Loucy (cell line): ENCODE measurements around the gene DENND5A.

Source experiments
- H2AFZ ChIP-seq: fragments of 200-600 bp; sonication (generic); 2 replicates; pipeline ENCODE4 v1.6.0; 2016; ENCODE audit warnings: antibody characterized with exemption, mild to moderate bottlenecking, low read length, moderate library complexity
- H3F3A ChIP-seq: fragments of 200-600 bp; 2 replicates; pipeline ENCODE4 v1.6.0; 2016; ENCODE audit warnings: antibody characterized with exemption, low read depth, mild to moderate bottlenecking
- H3K27me3 ChIP-seq: fragments of 200-600 bp; sonication (generic); 2 replicates; pipeline ENCODE4 v1.6.1; 2014; ENCODE audit warnings: low read length, mild to moderate bottlenecking; ENCODE audit not compliant: insufficient read depth, poor library complexity, severe bottlenecking
- H3K36me3 ChIP-seq: fragments of 200-600 bp; sonication (generic); 2 replicates; pipeline ENCODE4 v1.6.1; 2016; ENCODE audit warnings: low read length; ENCODE audit not compliant: insufficient read depth
- H3K4me1 ChIP-seq: fragments of 200-600 bp; sonication (generic); 2 replicates; pipeline ENCODE4 v1.5.1; 2014; ENCODE audit warnings: low read length, mild to moderate bottlenecking; ENCODE audit not compliant: insufficient read depth, poor library complexity, severe bottlenecking
- H3K4me2 ChIP-seq: fragments of 200-600 bp; sonication (generic); 2 replicates; pipeline ENCODE4 v1.6.0; 2014; ENCODE audit warnings: antibody characterized with exemption, low read length, low read depth, mild to moderate bottlenecking; ENCODE audit not compliant: poor library complexity, severe bottlenecking
- H3K4me3 ChIP-seq: fragments of 200-600 bp; sonication (generic); 2 replicates; pipeline ENCODE4 v1.5.1; 2014; ENCODE audit warnings: low read length, mild to moderate bottlenecking, mixed read lengths; ENCODE audit not compliant: poor library complexity, severe bottlenecking
- H3K79me2 ChIP-seq: fragments of 200-600 bp; sonication (generic); 2 replicates; pipeline ENCODE4 v1.6.1; 2014; ENCODE audit warnings: low read length; ENCODE audit not compliant: insufficient read depth
- H3K9ac ChIP-seq: fragments of 200-600 bp; sonication (generic); 2 replicates; pipeline ENCODE4 v1.6.0; 2014; ENCODE audit warnings: mild to moderate bottlenecking, low read depth, low read length, moderate library complexity; ENCODE audit not compliant: poor library complexity, severe bottlenecking
- H3K9me2 ChIP-seq: fragments of 200-600 bp; sonication (generic); replicated peaks from 2 replicates; pipeline ENCODE4 v1.6.1; 2016; ENCODE audit warnings: low read depth, low read length, mixed read lengths
- H3K9me3 ChIP-seq: fragments of 200-600 bp; sonication (generic); 2 replicates; pipeline ENCODE4 v1.6.1; 2014; ENCODE audit warnings: mild to moderate bottlenecking, antibody characterized with exemption, low read length, low read depth; ENCODE audit not compliant: insufficient read depth
- H4K20me1 ChIP-seq: fragments of 200-600 bp; sonication (generic); 2 replicates; pipeline ENCODE4 v1.6.0; 2014; ENCODE audit warnings: antibody characterized with exemption, low read length, mild to moderate bottlenecking; ENCODE audit not compliant: insufficient read depth, poor library complexity, severe bottlenecking
- EZH2phosphoT487 ChIP-seq: fragments of 200-600 bp; IDR thresholded peaks from 2 replicates; pipeline ENCODE4 v1.6.1; 2018; ENCODE audit warnings: antibody characterized with exemption, mild to moderate bottlenecking, moderate library complexity, borderline replicate concordance
- TF ChIP-seq, protein P1 (sequence below): fragments of 200-600 bp; sonication (generic); conservative IDR thresholded peaks from 2 replicates; pipeline ENCODE4 v1.5.1; 2014; ENCODE audit warnings: mild to moderate bottlenecking, antibody characterized with exemption, low read length

DENND5A gene

DNA sequence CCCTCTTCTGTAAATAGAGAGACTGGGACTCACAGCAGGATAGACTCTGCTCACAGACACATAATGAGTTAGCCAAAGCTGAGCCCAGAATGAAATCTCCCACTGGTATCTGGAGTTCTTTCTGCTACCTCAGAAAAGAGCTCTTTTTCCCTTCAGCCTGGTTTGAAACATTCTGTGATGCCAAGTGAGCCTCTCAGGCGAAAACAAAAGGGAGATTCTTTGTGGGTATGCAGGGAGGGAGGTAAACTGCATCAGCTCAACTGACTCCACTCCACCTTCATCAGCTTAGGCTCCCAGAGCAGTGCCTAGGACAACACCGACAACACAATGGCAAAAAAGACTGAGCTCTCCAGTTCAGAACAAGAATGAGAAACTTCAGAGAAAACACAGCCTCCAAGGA is 118.7 kb downstream of the DENND5A start:
- Histone ChIP-seq H2AFZ (no peak overlapping the region), H4K20me1 (no peaks in the 10 kb centered on the region), H3K4me1 (no peaks in the 10 kb centered on the region), H3K36me3 (peaks cover 77% of the 10 kb centered on the region; the same call in 1 of the 2 replicates), H3K27me3 (no peaks in the 10 kb centered on the region), H3K9ac (no peak overlapping the region), H3K4me3 (no peak overlapping the region), H3K4me2 (no peak overlapping the region), H3K9me3 (no peaks in the 10 kb centered on the region), H3F3A (no peaks in the 10 kb centered on the region), H3K9me2 (no peaks in the 10 kb centered on the region), H3K79me2 (no peaks in the 10 kb centered on the region)
- TF ChIP-seq EZH2phosphoT487, result no peak
- TF ChIP-seq, protein P1, sequence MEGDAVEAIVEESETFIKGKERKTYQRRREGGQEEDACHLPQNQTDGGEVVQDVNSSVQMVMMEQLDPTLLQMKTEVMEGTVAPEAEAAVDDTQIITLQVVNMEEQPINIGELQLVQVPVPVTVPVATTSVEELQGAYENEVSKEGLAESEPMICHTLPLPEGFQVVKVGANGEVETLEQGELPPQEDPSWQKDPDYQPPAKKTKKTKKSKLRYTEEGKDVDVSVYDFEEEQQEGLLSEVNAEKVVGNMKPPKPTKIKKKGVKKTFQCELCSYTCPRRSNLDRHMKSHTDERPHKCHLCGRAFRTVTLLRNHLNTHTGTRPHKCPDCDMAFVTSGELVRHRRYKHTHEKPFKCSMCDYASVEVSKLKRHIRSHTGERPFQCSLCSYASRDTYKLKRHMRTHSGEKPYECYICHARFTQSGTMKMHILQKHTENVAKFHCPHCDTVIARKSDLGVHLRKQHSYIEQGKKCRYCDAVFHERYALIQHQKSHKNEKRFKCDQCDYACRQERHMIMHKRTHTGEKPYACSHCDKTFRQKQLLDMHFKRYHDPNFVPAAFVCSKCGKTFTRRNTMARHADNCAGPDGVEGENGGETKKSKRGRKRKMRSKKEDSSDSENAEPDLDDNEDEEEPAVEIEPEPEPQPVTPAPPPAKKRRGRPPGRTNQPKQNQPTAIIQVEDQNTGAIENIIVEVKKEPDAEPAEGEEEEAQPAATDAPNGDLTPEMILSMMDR, result no peak

DNA sequence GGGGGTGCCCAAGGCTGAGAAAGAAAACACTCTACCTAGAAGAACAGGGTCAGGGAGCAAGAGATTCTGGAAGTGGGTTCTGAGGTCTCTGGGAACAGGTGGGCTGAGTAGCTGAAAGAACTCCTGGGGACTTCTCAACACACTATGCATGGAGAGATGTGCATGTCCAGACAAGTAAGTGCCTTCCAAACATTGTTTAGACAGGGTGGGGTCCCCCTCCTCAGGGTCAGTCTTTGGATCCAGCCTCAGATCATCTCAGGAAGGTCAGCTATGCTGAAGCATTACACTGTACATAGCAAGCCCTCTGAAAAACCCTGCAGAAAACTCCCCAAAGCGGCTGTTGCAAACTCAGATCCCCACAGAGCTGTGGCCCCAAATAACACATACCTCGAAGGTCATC is 119.9 kb downstream of the DENND5A start:
- TF ChIP-seq, protein P1, result no peak
- no peak for TF ChIP-seq EZH2phosphoT487
- no peaks in the 10 kb centered on the region for H3K9me2 ChIP-seq
- H3K9me3 ChIP-seq, result no peaks in the 10 kb centered on the region
- H3K79me2 ChIP-seq, result no peaks in the 10 kb centered on the region
- H3F3A ChIP-seq, result no peaks in the 10 kb centered on the region
- H3K36me3 ChIP-seq, result peaks cover 72% of the 10 kb centered on the region; the same call in 1 of the 2 replicates
- no peaks in the 10 kb centered on the region for H3K4me1 ChIP-seq
- H3K4me2 ChIP-seq, result no peak overlapping the region
- no peak overlapping the region for H3K4me3 ChIP-seq
- no peaks in the 10 kb centered on the region for H4K20me1 ChIP-seq
- H2AFZ ChIP-seq, result no peak overlapping the region
- H3K9ac ChIP-seq, result no peak overlapping the region
- no peaks in the 10 kb centered on the region for H3K27me3 ChIP-seq

DNA sequence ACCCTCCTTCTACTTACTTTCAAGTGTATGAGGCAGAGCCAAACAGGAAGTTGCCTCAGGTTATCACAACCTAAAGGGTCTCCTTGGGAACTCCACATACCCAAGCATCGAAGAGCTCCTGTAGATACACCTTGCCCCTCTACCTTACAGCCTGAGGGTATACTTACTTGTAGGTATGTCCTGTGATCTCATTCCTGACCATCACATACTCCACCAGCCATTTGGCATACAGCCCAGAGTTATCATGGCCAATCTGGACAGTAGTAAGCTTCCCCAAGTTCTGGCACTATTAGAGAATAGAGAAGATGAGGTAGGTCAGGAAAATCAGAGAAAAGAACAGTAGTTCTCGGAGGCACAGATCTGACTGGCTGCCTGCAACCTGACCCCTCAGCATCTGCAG is 120.3 kb downstream of the DENND5A start:
- Histone ChIP-seq H3K4me3 (no peak overlapping the region), H3K9me2 (no peaks in the 10 kb centered on the region), H3F3A (no peaks in the 10 kb centered on the region), H3K4me2 (no peak overlapping the region), H3K9ac (no peak overlapping the region), H4K20me1 (no peaks in the 10 kb centered on the region), H3K36me3 (peaks cover 71% of the 10 kb centered on the region; the same call in 1 of the 2 replicates), H3K79me2 (no peaks in the 10 kb centered on the region), H3K9me3 (no peaks in the 10 kb centered on the region), H3K4me1 (no peaks in the 10 kb centered on the region), H3K27me3 (no peaks in the 10 kb centered on the region), H2AFZ (no peak overlapping the region)
- TF ChIP-seq, protein P1, result no peak
- TF ChIP-seq EZH2phosphoT487, result no peak
